Spleen (tissue), 11 donors: ENCODE data around the gene TUSC1. TPM values are rescaled to one million over a fixed set of nuclear protein-coding genes. Genes with fewer than 3 reads are reported as not detected.
"Not testable (repeated sequence)": the region's sequence is repeated elsewhere in the genome, so short reads cannot be mapped to it uniquely, and the experiment has no call there.

ENCODE experiments used
- DNase-seq: peaks from one replicate; pipeline ENCODE4 v3.0.0-alpha.2; 2020
- H3K27ac ChIP-seq, 8 donors: fragments of 200-600 bp; sonication (generic) in 7 of 8; 1 replicate in 4 of 8; 2 replicates in 4 of 8; pipeline versions ENCODE4 v1.5.0 to v1.8.0; 2016 to 2021; ENCODE audit warnings: inconsistent platforms in 4 of 8, mild to moderate bottlenecking in 4 of 8, moderate library complexity in 1 of 8
- H3K27me3 ChIP-seq, 7 donors: fragments of 200-600 bp; sonication (generic) in 6 of 7; replicated peaks in 1 of 7; 1 replicate in 4 of 7; 2 replicates in 3 of 7; pipeline versions ENCODE4 v1.5.0 to v1.8.0; 2016 to 2021; ENCODE audit warnings: inconsistent platforms in 3 of 7, mild to moderate bottlenecking in 1 of 7
- H3K36me3 ChIP-seq, 6 donors: fragments of 200-600 bp; sonication (generic) in 5 of 6; 1 replicate in 4 of 6; 2 replicates in 2 of 6; pipeline versions ENCODE4 v1.5.0 to v1.8.0; 2016 to 2021; ENCODE audit warnings: inconsistent platforms in 2 of 6
- H3K4me1 ChIP-seq, 6 donors: fragments of 200-600 bp; sonication (generic) in 5 of 6; 1 replicate in 3 of 6; 2 replicates in 3 of 6; pipeline versions ENCODE4 v1.5.0 to v1.8.0; 2016 to 2021; ENCODE audit warnings: inconsistent platforms in 3 of 6
- H3K4me3 ChIP-seq, 8 donors: fragments of 200-600 bp; sonication (generic) in 7 of 8; 1 replicate in 4 of 8; 2 replicates in 4 of 8; pipeline versions ENCODE4 v1.5.0 to v1.8.0; 2016 to 2021; ENCODE audit warnings: inconsistent platforms in 4 of 8, mild to moderate bottlenecking in 4 of 8, moderate library complexity in 2 of 8
- H3K9me3 ChIP-seq, 8 donors: fragments of 200-600 bp; sonication (generic) in 7 of 8; 1 replicate in 4 of 8; 2 replicates in 4 of 8; pipeline versions ENCODE4 v1.5.0 to v1.8.0; 2016 to 2021; ENCODE audit warnings: inconsistent platforms in 4 of 8
- POLR2A ChIP-seq, 3 donors: fragments of 450-650 bp; IDR thresholded peaks; one replicate each; pipeline ENCODE4 v1.5.1; 2017; ENCODE audit warnings: antibody characterized with exemption in 3 of 3, mild to moderate bottlenecking in 1 of 3
- POLR2AphosphoS5 ChIP-seq, 3 donors: sonication (generic); formaldehyde crosslinking; IDR thresholded peaks; one replicate each; pipeline ENCODE4 v1.5.1; 2017; ENCODE audit warnings: antibody characterized with exemption in 3 of 3
- WGBS, 5 donors: extraction: QIAGEN DNeasy Blood & Tissue Kit in 3 of 5; methylation state at CpG; one replicate each; pipeline versions ENCODE4 v1.1.5 to v1.1.7; 2013 to 2018; 5-methylcytosine and 5-hydroxymethylcytosine counted together
- intact Hi-C: fragments of 100-400 bp; cut with DNase I; formaldehyde crosslinking; loops from one replicate; pipeline ENCODE4 v1.15.0; 2023; ENCODE audit warnings: low total_unique reads
- polyA plus RNA-seq, 3 donors: library from polyadenylated mRNA; stranded (reverse); fragments of 200-250 nt; gene quantifications; one replicate each; pipeline ENCODE4 v1.2.1, GENCODE V29; 2013
- total RNA-seq, 7 donors: library from RNA; depleted of rRNA in 3 of 7; stranded (reverse); fragments of >200 nt in 3 of 7; fragmentation: NEBNext Ultra II Directional in 4 of 7; extraction: Animal tissue kit (Norgen Biotek cat#: 25700) in 4 of 7; gene quantifications; one replicate each; pipeline versions ENCODE4 v1.1.0 to v1.2.1, GENCODE V29; 2016 to 2021
- TF ChIP-seq, protein P1 (sequence below), 11 experiments: fragments of 200-600 bp in 7 of 11; fragments of 450-650 bp in 4 of 11; sonication (generic) in 4 of 11; IDR thresholded peaks in 8 of 11; conservative IDR thresholded peaks in 3 of 11; 1 replicate in 7 of 11; 2 replicates in 4 of 11; pipeline versions ENCODE4 v1.4.0 to v1.8.0; 2016 to 2021; ENCODE audit warnings: antibody characterized with exemption in 11 of 11, inconsistent platforms in 4 of 11, mild to moderate bottlenecking in 1 of 11
- donor health status: healthy with polysubstance abuse.
- donor health status: DM: no; HTN: no; CAD: no; lungs with moderate emphysema.
- donor health status: DM: no; HTN: no; CAD: no.
- donor health status: Bipolar disorder and iron deficiency.
- donor health status: healthy.
- donor health status: DM: no; HTN: no; CAD: no.
- donor health status: DM: yes; HTN: yes; CAD: no.

TUSC1 gene
- total and polyA plus RNA-seq, 10 donors, result 4.3 to 15.7 (median 9.1) TPM

DNA sequence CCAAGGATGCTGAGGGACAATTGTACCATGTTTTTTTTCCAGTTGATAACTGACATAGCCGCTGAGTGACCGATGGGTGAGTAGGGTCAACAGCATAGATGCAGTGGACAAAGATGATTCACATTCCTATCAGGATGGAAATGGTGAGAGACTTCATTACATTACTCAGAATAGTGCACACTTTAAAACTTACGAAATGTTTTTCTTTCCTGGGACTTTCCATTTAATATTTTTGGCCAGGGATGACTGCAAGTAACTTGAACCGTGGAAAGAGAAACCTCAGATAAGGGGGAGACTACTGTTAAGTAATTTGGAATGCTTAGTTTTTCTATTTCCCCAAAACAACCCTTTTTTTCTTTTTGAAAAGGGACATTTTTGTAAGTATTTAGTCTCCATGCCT, 3.0 kb upstream of the TUSC1 start:
- intact Hi-C loops, result no loop called here
- TF ChIP-seq POLR2A (IDR thresholded peaks at IDR 0.05) (no peak), POLR2AphosphoS5 (IDR thresholded peaks at IDR 0.05) (no peak)
- TF ChIP-seq, protein P1, sequence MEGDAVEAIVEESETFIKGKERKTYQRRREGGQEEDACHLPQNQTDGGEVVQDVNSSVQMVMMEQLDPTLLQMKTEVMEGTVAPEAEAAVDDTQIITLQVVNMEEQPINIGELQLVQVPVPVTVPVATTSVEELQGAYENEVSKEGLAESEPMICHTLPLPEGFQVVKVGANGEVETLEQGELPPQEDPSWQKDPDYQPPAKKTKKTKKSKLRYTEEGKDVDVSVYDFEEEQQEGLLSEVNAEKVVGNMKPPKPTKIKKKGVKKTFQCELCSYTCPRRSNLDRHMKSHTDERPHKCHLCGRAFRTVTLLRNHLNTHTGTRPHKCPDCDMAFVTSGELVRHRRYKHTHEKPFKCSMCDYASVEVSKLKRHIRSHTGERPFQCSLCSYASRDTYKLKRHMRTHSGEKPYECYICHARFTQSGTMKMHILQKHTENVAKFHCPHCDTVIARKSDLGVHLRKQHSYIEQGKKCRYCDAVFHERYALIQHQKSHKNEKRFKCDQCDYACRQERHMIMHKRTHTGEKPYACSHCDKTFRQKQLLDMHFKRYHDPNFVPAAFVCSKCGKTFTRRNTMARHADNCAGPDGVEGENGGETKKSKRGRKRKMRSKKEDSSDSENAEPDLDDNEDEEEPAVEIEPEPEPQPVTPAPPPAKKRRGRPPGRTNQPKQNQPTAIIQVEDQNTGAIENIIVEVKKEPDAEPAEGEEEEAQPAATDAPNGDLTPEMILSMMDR (IDR thresholded peaks at IDR 0.05 in 8 of 11, conservative IDR thresholded peaks at IDR 0.05 in 3 of 11), result no peak
- H3K27me3 ChIP-seq, result peaks cover 0 to 23% (median 9%) of the 10 kb centered on the region in 7 donors
- H3K36me3 ChIP-seq, result no peaks in the 10 kb centered on the region
- H3K9me3 ChIP-seq, result peaks cover 0 to 12% (median 4%) of the 10 kb centered on the region in 8 donors
- H3K27ac ChIP-seq, result no peak overlapping the region
- 75 to 89% (median 77%) methylated on average over 4 of the region's 4 CpGs for WGBS, 5 donors
- H3K4me1 ChIP-seq, result peaks cover 0 to 21% (median 13%) of the 10 kb centered on the region in 6 donors
- no peak overlapping the region for H3K4me3 ChIP-seq
- no peak for DNase-seq

GRCh38 chr9:25678846-25679360, 659 bp upstream of the TUSC1 start:
- H3K9me3 ChIP-seq, result peaks cover 0 to 9% (median 1%) of the 10 kb centered on the region in 8 donors
- peak overlapping the region in 7 of 8 donors; percentile 91 to 97 (median 93) for H3K27ac ChIP-seq
- H3K4me3 ChIP-seq, result peak overlapping the region in 6 of 8 donors; percentile 54 to 81 (median 60)
- intact Hi-C loops, result no loop called here
- no peak for DNase-seq
- H3K4me1 ChIP-seq, result peaks cover 0 to 21% (median 13%) of the 10 kb centered on the region in 6 donors
- 54 to 70% (median 65%) methylated on average over 4 of the region's 4 CpGs for WGBS, 5 donors
- TF ChIP-seq POLR2AphosphoS5 (IDR thresholded peaks at IDR 0.05), result no peak
- no peak for TF ChIP-seq POLR2A (IDR thresholded peaks at IDR 0.05)
- TF ChIP-seq, protein P1 (IDR thresholded peaks at IDR 0.05 in 8 of 11, conservative IDR thresholded peaks at IDR 0.05 in 3 of 11), result no peak
- H3K36me3 ChIP-seq, result no peaks in the 10 kb centered on the region
- peaks cover 0 to 23% (median 9%) of the 10 kb centered on the region in 7 donors for H3K27me3 ChIP-seq

DNA sequence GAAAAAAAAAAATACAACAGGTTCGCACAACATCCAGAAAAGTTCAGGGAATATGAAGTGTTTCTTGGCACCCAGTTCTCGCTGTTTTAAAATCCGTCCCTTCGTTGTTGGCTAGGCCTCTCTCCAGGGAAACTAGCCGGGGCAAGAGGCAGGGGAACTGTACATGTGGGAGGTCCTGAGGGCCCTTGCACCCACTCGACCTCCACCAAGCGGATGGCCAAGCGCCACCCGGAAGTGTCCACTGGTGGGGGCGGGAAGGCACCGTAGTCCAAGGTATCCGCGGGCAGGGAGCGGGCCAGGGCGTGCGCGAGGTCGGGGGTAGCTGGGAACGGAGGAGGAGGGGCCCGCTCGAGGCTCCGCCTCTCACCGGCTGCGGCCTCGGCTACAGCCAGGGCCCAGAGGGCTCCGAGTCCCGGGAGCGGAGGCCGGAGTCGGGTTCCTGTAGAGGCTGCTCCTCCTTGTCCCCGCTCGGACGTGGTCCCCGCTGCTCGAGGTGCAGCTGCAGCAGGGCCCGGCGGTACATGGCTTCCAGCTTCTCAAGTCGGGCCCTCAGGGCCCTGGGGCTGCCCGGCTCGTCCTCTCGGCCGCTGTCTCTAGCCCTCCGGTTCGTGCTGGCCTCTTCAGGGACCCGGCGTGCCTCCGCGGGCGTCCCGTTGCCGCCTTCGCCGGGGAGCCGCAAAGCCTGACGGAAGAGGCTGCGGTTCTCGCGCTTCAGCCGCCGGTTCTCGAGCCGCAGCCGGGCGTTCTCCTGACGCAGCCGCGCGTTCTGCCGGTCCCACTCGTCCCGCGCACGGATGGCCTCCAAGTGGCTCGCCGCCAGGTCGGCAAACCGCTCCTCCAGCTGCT, 720 bp downstream of the TUSC1 start:
- peaks cover 0 to 21% (median 13%) of the 10 kb centered on the region in 6 donors for H3K4me1 ChIP-seq
- intact Hi-C loops, result no loop called here

GRCh38 chr9:25675858-25676257, 2.4 kb downstream of the TUSC1 start:
- intact Hi-C loops, H3K4me3 ChIP-seq, H3K27ac ChIP-seq, DNase-seq, H3K9me3 ChIP-seq, H3K36me3 ChIP-seq: not testable (repeated sequence)
- 80 to 88% (median 82%) methylated on average over 2 of the region's 2 CpGs for WGBS, 5 donors
- H3K4me1 ChIP-seq, result peaks cover 0 to 21% (median 13%) of the 10 kb centered on the region in 6 donors
- H3K27me3 ChIP-seq, result peaks cover 0 to 23% (median 9%) of the 10 kb centered on the region in 7 donors

More for the DNA sequence above, 720 bp downstream of the TUSC1 start:
- Histone ChIP-seq H3K27ac (peak overlapping the region; percentile 91 to 97 (median 93)), H3K27me3 (peaks cover 0 to 23% (median 9%) of the 10 kb centered on the region in 7 donors), H3K9me3 (no peaks in the 10 kb centered on the region), H3K4me3 (peak overlapping the region; percentile 51 to 81 (median 56)), H3K36me3 (no peaks in the 10 kb centered on the region)
- TF ChIP-seq, protein P1 (IDR thresholded peaks at IDR 0.05 in 8 of 11, conservative IDR thresholded peaks at IDR 0.05 in 3 of 11), result no peak
- TF ChIP-seq POLR2A (IDR thresholded peaks at IDR 0.05), result peak in 1 of 3 donors; percentile 36
- peak; percentile 85 to 90 (median 85) for TF ChIP-seq POLR2AphosphoS5 (IDR thresholded peaks at IDR 0.05)
- DNase-seq, result peak; percentile 89
- 2 to 21% (median 6%) methylated on average over 13 to 77 of the region's 77 CpGs for WGBS, 5 donors
